HG03196 (cell line): ENCODE results near the gene ASB15.
"Not testable (repeated sequence)": the region's sequence is repeated elsewhere in the genome, so short reads cannot be mapped to it uniquely, and the experiment has no call there.

Experiments used
- ATAC-seq: cut with Tn5 transposase; IDR thresholded peaks from one replicate; pipeline ENCODE4 v1.9.1; 2021; ENCODE audit not compliant: unreplicated experiment

Gene ASB15

GRCh38 chr7:123634011-123634573, 32.5 kb downstream of the ASB15 start:
- ATAC-seq = not testable (repeated sequence)

GRCh38 chr7:123635551-123636359, 34.1 kb downstream of the ASB15 start:
- no peak for ATAC-seq

GRCh38 chr7:123637203-123637602, 35.6 kb downstream of the ASB15 start:
- no peak for ATAC-seq

DNA sequence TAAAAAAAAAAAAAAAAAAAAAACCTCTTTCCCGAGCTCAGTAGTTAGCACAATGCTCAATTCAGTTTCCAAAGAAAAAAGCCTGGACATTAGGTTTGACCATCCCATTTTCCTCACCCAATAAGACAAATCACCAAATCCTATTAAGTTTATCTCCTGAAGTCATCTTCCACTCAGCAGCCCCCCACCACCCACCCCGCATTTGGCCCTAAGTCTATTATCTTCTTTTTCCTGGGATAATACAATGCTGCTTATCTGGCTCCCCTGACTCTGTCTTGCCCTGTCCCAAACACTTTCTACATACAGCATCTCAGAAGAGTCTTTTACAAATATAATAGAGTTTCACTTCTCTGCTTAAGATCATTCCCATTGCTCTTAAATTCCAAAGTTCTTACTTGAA, 36.3 kb downstream of the ASB15 start:
- ATAC-seq = no peak

- no peak for ATAC-seq
These were observed 38.0 kb downstream of the ASB15 start for GRCh38 chr7:123639631-123640030.

DNA sequence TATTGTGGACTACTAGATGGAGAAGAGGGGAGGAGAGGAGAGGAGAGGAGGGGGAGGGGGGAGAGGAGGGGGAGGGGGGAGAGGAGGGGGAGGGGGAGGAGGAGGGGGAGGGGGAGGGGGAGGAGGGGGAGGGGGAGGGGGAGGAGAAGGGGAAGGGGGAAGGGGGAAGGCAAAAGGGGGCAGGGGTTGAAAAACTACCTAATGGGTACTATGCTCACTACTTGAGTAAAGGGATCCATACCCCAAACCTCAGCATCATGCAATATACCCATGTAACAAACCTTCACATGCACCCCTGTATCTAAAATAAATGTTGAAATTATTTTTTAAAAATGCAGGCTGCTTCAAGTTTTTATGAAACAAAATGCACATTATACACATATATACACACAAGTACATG, 39.0 kb downstream of the ASB15 start:
- ATAC-seq = no peak

- no peak for ATAC-seq
These were observed 40.3 kb downstream of the ASB15 start for GRCh38 chr7:123641901-123642300.

DNA sequence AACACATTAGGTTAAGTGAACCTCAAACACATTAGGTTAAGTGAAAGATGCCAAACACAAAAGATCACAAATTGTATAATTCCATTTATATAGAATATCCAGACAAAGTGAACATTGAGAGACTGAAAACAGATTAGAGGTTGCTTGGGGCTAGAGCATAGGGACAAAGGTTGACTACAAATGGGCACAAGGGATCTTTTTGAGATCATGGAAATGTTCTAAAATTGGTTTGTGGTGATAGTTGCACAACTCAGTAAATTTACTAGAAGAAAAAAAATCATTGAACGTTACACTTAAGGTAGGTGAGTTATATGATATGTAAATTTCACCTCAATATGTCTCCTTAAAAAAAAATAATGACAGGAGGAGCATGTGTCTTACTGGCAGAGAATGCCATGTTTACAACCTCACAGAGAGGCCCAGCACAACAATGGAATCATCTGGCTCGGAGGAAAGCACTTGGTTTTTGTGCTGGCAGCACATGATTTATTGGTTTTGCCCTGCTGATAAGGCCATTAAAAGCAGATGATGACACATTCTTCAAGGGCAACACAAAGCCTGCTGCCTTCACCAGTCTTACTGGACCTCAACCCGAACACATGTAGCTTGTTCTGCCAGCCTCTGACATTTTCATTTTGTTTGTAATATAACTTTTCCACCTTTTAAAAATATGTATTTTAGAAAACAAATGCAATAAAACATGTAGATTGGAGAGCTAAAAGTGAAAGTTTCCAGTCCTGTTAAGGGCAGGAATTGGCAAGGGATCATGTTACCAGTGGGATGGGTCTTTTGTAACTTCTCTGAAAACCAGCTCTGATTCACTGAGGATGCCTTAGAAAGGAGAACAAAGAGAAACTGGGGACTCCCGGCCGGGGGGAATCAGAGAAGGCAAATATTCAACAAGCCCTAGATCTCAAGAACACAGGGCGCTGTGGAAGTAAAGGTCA, 42.1 kb downstream of the ASB15 start:
- no peak for ATAC-seq

DNA sequence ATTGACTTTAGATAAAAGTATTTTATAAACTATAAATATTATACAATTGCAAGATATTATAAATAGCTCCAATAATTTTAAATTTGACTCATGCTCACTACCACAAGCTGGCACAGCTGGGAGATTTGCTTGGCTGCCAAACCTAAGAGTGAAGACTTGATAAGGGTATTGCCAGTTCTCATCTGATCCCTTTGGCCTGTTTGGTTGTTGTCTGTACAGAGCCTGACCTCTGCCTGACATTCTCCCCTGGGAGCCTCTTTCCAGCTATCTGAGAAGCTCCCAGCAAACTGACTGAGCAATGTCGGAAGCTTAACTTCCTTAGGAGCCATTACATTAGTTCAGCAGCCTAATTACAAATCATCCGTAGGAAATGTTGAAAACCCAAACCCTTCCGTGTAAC, 43.9 kb downstream of the ASB15 start:
- no peak for ATAC-seq

DNA sequence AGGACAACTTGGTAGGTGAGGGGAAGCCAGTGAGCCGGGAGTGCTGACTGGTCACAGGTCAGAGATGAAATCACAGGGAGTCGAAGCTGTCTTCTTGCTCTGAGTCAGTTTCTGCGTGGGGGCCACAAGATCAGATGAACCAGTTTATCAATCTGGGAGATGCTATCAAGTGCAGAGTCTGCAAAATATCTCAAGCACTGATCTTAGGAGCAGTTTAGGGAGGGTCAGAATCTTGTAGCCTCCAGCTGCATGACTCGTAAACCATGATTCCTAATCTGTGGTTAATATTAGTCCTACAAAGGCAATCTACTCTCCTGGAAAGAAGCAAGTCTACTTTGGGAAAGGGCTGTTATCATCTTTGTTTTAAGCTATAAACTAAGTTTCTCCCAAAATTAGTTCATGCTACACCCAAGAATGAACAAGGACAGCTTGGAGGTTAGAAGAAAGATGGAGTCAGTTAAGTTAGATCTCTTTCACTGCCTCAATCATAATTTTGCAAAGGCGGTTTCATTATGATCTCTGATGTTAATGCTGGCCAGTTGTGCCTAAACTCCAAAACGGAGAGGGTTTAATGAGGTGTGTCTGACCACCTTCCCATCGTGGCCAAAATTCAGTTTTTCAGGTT, 45.6 kb downstream of the ASB15 start:
- ATAC-seq = no peak

- no peak for ATAC-seq
These were observed 48.3 kb downstream of the ASB15 start for GRCh38 chr7:123649964-123650363.

DNA sequence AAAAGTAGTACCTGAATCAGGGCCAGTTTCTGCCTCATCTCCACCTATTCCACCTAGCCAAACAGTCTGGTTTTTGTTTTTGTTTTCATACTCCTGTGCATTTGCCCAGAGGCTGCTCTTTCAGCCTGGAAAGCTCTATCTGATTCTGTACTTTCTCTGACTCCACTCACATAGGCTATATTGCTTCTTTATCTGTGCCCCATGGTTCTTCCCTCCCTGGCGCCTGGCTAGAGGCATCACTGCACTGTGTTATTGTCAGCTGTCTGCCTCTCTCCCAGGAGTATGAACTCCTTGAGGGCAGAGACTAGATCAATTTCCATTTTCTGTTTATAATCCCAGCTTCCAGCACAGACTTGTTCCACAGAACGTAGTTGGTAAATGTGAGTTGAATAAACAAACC, 49.0 kb downstream of the ASB15 start:
- ATAC-seq = no peak

DNA sequence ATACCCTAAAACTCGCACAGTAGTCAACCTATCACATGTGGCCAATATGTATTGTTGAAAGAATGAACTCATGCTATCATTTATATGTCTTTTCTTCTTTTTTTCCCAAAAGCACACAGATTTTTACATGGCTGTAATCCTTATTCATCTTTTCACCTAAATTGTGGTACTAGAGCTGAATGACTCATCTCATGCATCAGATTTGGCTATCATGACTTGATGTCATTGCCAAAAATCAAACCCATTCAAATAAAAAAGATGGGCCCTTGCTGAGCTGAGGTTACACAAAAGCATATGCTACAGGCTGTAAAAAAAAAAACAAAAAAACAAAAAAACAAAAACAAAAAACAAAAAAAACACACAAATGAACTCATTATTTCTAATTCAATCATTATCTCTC, 50.8 kb downstream of the ASB15 start:
- no peak for ATAC-seq

DNA sequence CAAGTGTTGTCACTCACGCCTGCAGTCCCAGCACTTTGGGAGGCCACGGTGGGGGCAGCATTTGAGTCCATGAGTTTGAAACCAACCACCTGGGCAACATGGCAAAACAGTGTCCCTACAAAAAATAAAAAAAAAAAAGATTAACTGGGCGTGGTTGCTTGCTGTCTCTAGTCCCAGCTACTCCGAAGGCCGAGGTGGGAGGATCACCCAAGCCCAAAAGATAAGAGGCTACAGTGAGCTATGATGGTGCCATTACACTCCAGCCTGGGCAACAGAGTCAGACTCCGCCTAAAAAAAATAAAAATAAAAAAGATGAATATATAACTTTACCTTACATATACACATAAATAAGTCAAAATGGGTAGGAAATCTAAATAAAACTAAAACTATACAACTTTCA, 51.5 kb downstream of the ASB15 start:
- no peak for ATAC-seq

GRCh38 chr7:123655614-123656013, 54.0 kb downstream of the ASB15 start, which contains the start of gene LMOD2:
LMOD2 (plus strand) TSS chr7:123655866; CDS start chr7:123655964, 98 bp downstream.
- no peak for ATAC-seq

DNA sequence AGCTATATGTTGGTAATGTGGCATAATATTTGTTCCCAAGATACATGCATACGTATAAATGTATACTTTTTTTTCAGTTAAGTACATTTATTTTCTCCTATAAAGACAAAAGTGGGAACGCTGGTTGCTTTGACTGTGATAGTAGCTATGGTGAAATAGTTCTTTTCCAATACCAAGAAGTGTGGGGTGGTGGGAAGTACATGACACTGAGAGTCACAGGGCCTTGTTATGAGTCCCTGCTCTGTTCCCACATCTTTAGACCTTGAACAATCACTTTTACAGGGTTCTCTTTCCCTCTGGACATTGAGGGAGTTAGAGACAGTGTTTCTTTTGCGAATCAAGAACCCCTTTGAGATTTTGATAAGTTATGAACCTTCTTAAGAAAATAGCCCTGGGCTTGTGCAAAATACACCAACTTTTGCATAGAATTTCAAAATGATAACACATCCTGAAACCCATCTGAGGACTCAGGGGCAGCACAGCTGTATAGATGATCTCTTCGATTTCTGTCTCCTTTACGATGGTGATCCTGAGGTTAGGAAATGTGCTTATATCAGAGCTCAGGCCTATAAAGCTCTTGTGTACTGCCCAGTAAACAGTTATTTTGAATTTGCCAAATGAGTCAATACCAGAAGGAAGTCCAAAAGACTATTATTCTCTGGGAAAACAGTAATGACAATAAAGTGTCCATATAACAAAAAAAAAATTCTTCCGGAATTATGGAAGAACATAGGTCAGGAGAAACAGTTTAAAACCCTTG, 55.1 kb downstream of the ASB15 start:
- ATAC-seq = no peak

DNA sequence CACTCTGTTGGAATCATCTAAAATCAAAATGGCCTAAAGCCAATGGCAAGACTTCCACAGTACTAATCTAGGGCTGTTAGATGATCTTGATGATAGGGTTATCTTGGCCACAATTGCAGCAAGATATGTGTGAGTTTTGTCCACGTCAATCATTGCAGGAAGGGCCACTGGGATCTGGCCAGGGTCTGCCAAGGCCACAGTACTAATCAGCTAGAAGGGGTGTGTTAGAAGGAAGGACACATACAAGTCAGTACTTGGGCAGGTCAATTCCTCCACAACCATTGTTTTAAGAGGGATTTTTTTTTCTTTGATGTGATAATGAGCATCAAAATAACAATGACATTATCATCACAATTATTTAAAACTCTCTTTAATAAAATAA, 55.7 kb downstream of the ASB15 start:
- ATAC-seq = no peak

- ATAC-seq = no peak
These were observed 56.4 kb downstream of the ASB15 start for GRCh38 chr7:123658023-123658422.

GRCh38 chr7:123660514-123661354, 59.1 kb downstream of the ASB15 start:
- ATAC-seq = no peak

GRCh38 chr7:123661765-123662164, 60.1 kb downstream of the ASB15 start:
- ATAC-seq = no peak
